Chondrocyte (in vitro differentiated cells): ENCODE measurements around the gene CERK. TPM values are rescaled to one million over a fixed set of nuclear protein-coding genes. Genes with fewer than 3 reads are reported as not detected.
"Not testable (repeated sequence)": the region's sequence is repeated elsewhere in the genome, so short reads cannot be mapped to it uniquely, and the experiment has no call there.

Source experiments
- DNase-seq: peaks from one replicate; pipeline ENCODE4 v3.0.0; 2021; ENCODE audit warnings: mixed read lengths, low spot score
- H3K27ac Mint-ChIP-seq: one replicate; pipeline ENCODE4 v1.8.0; 2021; ENCODE audit warnings: mild to moderate bottlenecking, moderate library complexity, mixed read lengths; ENCODE audit not compliant: unreplicated experiment
- H3K27me3 Mint-ChIP-seq: 2 replicates; pipeline ENCODE4 v1.8.0; 2021; ENCODE audit warnings: low read depth, mixed read lengths
- H3K36me3 Mint-ChIP-seq: 2 replicates; pipeline ENCODE4 v1.8.0; 2021; ENCODE audit warnings: low read depth, mixed read lengths
- H3K4me1 Mint-ChIP-seq: 2 replicates; pipeline ENCODE4 v1.8.0; 2021; ENCODE audit warnings: low read depth, mild to moderate bottlenecking, mixed read lengths
- H3K4me3 Mint-ChIP-seq: one replicate; pipeline ENCODE4 v1.8.0; 2021; ENCODE audit warnings: mild to moderate bottlenecking, moderate library complexity, mixed read lengths; ENCODE audit not compliant: unreplicated experiment
- H3K9me3 Mint-ChIP-seq: 2 replicates; pipeline ENCODE4 v1.8.0; 2021; ENCODE audit warnings: low read depth, mixed read lengths
- CTCF ChIP-seq: fragments of 200-600 bp; sonication (generic); IDR thresholded peaks from 2 replicates; pipeline ENCODE4 v1.5.0; 2021; ENCODE audit warnings: antibody characterized with exemption, mild to moderate bottlenecking, moderate library complexity
- total RNA-seq: library from RNA; stranded (reverse); gene quantifications from 3 replicates; pipeline ENCODE4 v1.2.1, GENCODE V29; 2021

Gene CERK
- total RNA-seq, 1 donor from 2014 or later = 28.8 TPM

- Mint-ChIP-seq H3K27me3 (no peaks in the 10 kb centered on the region), H3K9me3 (no peaks in the 10 kb centered on the region), H3K36me3 (peaks cover 5% of the 10 kb centered on the region), H3K4me1 (peaks cover 11% of the 10 kb centered on the region), H3K27ac (no peak overlapping the region), H3K4me3 (no peak overlapping the region)
- TF ChIP-seq CTCF = no peak
- no peak for DNase-seq
Observed at GRCh38 chr22:46646531-46647215, 91.4 kb downstream of the CERK start.

GRCh38 chr22:46642840-46643480 lies 95.1 kb downstream of the CERK start:
- not testable (repeated sequence) for H3K4me3 Mint-ChIP-seq, H3K9me3 Mint-ChIP-seq, DNase-seq, H3K27me3 Mint-ChIP-seq, H3K27ac Mint-ChIP-seq, H3K36me3 Mint-ChIP-seq, H3K4me1 Mint-ChIP-seq

GRCh38 chr22:46641811-46642266 lies 96.2 kb downstream of the CERK start:
- H3K27me3 Mint-ChIP-seq = no peaks in the 10 kb centered on the region
- peaks cover 5% of the 10 kb centered on the region for H3K36me3 Mint-ChIP-seq
- no peaks in the 10 kb centered on the region for H3K4me1 Mint-ChIP-seq
- H3K9me3 Mint-ChIP-seq = no peaks in the 10 kb centered on the region
- no peak for DNase-seq
- H3K4me3 Mint-ChIP-seq = no peak overlapping the region
- TF ChIP-seq CTCF = no peak
- H3K27ac Mint-ChIP-seq = no peak overlapping the region

- Mint-ChIP-seq H3K4me1 (no peaks in the 10 kb centered on the region), H3K9me3 (no peaks in the 10 kb centered on the region), H3K27me3 (no peaks in the 10 kb centered on the region), H3K36me3 (peaks cover 5% of the 10 kb centered on the region), H3K27ac (no peak overlapping the region), H3K4me3 (no peak overlapping the region)
- no peak for DNase-seq
- TF ChIP-seq CTCF = no peak
Observed at GRCh38 chr22:46640293-46641055, 97.6 kb downstream of the CERK start.

- Mint-ChIP-seq H3K9me3 (no peaks in the 10 kb centered on the region), H3K4me1 (no peaks in the 10 kb centered on the region), H3K4me3 (no peak overlapping the region), H3K36me3 (peaks cover 5% of the 10 kb centered on the region), H3K27ac (no peak overlapping the region), H3K27me3 (no peaks in the 10 kb centered on the region)
- DNase-seq = no peak
- no peak for TF ChIP-seq CTCF
Observed at GRCh38 chr22:46639843-46640242, 98.2 kb downstream of the CERK start.
